GM18508 (cell line): ENCODE results near the gene C4orf50.
"Not testable (repeated sequence)": the region's sequence is repeated elsewhere in the genome, so short reads cannot be mapped to it uniquely, and the experiment has no call there.

ENCODE experiments used
- ATAC-seq: cut with Tn5 transposase; IDR thresholded peaks from one replicate; pipeline ENCODE4 v1.9.1; 2021; ENCODE audit warnings: moderate number of reproducible peaks; ENCODE audit not compliant: insufficient read depth, unreplicated experiment

C4orf50 gene

DNA sequence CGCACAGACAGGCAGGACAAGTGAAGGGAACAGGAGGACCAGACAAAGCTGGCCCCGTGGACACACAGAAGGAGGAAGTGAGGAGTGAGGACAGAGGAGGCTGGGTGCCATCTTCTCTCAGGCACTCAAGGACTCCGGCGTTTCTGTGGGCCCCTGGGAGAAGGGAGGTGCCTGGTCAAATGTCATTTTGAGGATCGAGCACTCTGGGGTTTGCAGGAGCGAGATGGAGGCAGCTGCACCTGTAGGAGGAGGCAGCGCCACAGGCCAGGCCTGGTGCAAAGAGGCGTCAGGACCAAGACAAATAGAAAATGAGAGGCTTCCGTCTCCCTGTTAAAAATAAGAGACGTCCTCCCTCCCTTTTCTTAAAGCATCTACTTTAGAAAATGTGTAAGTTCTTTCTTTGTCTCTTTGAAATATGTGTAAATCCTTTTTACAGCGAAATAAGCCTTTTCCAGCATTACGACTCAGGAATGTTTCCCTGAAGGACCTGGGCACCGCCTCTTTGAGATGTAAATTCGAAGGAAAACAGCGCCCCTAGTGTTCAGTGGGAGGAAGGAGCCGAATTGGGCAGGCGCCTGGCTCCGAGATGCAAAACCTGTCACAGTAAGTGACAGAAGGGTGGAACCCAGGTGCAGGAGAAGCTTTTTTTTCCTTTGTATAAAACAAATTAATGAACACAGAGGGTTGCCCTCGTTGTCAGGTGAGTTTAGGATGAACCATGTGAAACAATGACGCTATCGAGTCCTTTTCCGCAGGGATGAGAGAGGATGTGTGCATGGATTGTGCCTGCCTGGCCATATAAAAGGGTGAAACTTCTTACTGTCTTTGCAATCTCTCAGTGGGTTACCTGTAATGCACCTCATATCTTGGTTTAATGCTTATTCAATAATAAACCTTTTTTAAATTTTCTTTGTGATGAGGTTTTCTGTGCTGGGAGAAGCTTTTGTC lies 1.4 kb upstream of the C4orf50 start:
- ATAC-seq = no peak

DNA sequence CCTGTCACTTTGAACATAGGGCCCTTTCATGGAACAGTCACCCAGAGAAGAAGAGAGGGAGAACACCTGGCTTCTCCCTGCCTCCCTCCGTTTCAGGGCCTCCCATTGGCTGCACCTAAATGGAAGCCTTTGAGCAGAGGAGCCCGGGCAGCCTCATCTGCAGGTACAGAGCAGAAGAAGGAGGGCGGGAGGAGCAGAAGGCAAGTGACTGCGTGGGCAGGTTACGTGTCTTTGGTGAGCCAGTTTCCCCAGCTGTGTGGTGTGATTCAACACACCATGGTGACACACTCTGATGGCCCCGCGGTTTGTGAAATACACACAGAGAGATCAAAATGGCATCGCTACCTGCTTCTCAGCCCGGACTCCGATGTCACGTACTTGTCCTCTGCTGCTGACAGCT lies 431 bp downstream of the C4orf50 start:
- ATAC-seq = no peak

DNA sequence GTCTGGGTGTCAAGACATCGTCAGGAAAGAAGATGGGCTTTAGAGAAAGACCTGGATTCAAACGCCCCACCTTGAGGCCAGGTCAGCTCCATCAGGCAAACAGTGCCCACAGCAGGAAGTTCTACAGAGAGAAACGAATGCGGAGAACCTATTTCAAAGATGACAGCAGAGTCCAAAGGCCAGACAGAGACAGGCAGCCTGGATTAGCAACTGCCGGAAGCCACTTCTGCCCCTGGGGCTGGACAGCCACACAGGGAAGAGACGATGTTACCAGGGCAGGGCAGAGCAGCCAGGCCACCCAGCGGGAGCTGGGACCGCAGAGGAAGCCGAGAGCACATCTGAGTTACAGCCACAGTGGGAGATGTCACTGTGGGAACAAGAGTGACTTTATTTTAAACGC lies 1.2 kb downstream of the C4orf50 start:
- no peak for ATAC-seq

- ATAC-seq = no peak
Measured at GRCh38 chr4:6013564-6013963, 4.7 kb downstream of the C4orf50 start.

DNA sequence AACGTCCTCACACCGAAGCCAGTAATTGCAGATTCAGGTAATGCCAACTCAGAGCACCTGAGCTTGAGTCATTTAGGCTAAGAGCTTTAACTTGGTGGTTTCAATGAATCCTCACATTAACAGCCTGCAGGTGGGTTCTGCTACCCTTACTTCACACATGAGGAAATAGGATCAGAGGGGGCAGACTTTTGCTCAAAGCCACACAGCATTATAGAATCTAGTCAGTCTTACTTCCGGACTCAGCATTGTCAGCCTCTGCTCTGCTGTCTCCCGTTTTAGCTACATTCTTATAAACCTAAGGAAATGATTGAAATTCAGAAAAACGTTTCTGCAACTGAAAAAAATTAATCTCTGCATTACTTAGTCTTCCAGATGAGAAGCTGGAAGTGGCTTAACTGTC lies 6.0 kb downstream of the C4orf50 start:
- ATAC-seq = no peak

GRCh38 chr4:6011686-6012085 lies 6.5 kb downstream of the C4orf50 start:
- ATAC-seq = no peak

GRCh38 chr4:6011271-6011671 lies 7.0 kb downstream of the C4orf50 start:
- ATAC-seq = no peak

DNA sequence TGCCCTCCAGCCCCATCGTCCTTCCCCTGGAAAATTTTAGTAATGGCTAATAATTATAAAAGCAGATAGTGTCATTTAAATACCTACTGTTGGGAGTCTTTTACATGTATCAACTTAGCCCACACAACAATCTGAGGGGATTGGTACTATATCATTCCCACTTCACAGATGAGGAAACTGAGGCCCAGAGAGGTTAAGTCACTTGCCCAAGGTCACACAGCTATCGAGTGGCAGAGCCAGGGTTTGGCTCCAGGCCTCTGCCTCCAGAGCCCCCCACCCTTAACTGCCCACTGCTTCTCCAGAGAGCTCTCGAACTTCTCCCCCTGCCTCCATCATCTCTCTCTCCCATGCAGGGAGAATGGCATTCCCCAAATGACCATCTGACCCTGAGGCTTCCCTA lies 7.4 kb downstream of the C4orf50 start:
- ATAC-seq = no peak

DNA sequence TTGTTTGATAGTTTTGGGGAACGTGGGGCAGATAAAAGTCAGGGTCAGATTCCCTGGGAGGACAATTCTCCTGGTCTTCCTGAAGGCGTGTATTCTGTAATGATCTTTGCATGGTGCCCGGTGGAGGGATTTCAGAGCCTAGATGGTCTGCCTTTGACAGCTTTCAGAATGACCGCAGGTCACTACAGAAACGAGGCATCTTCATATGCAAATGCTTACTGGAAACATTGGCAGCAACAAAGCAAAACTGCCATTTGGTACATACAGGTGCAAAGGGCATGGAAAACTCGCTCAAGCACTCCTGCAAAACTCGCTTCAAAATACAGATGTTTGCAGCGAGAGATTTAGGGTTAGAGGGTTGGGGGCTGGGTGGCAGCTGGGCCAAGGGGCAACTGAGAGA lies 8.8 kb downstream of the C4orf50 start:
- ATAC-seq = no peak

DNA sequence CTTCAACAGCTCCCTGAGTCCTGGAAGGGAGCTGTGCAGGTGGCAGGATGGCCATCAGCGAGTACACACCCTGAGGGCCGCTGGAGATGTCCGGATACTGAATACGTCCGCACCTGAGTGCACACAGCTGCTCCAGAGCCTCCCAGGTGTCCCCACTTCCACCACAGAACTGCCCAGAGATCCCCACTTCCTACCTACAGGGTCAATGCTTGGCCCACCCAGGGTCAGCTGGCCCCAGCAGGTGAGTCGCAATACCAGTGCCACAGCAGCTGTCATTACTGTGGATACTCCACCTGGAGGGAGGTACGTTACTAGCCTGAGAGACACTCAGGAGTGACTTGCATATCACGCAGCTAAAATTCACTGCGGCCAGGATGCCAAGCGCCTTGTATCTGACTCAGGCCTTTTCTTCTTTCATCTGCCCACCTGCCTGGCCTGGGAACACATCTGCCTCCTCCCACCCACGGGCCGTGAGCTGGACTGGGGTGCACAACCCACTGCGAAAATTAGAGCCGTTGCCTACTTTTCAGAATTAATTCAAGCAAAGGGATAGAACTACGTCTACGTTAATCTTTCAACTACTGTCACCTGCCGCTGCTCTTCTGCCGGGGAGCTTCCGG lies 9.4 kb downstream of the C4orf50 start:
- ATAC-seq = no peak

DNA sequence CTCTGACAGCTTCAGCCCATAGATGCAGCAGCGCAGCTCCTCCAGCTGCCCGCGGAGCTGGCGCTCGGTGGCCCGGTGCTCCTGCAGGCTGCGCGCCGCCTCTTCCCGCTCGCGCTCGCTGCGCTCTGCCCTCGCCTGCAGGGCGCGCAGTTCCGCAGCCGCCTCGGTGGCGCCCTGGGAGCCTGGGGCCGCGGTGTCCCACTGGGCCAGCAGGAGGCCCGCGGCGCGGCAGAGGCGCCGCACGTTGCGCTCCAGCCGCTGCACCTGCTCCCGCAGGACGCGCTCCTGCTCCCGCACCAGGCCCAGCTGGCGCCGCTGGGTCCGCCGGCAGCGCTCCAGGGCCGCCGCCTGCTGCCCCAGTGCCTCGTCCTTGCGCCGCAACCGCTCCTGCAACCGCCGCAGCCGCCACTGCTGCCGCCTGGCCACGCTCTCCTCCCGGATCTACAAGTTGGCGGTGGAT lies 10.1 kb downstream of the C4orf50 start:
- no peak for ATAC-seq

GRCh38 chr4:6005175-6005574 lies 13.1 kb downstream of the C4orf50 start:
- no peak for ATAC-seq

DNA sequence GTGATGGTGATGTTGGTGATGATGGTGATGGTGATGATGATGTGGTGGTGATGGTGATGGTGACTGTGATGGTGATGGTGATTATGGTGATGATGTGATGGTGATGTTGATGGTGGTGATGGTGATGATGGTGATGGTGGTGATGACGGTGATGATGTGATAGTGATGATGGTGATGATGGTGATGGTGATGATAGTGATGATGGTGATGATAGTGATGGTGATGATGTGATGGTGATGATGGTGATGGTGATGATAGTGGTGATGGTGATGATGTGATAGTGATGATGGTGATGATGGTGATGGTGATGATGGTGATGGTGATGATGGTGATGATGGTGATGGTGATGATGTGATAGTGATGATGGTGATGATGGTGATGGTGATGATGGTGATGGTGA lies 14.7 kb downstream of the C4orf50 start:
- ATAC-seq = not testable (repeated sequence)

GRCh38 chr4:6002926-6003325 lies 15.3 kb downstream of the C4orf50 start:
- no peak for ATAC-seq

DNA sequence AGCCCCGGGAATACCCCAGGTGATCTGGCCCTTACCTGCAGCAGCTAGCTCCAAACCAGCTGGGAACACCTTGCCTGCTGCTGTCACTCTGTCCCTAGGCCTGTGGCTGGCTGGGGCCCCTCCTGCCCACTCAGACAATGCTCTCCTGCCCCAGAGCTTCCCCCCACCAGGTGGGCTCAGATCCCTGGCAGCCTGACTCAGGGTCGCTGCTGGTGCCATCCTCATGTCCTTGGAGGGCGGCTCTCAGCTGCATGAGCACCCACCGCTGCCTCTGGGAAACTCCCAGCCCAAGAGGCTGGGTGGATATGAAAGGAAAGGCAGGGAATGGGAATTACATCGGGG lies 15.8 kb downstream of the C4orf50 start:
- ATAC-seq = no peak

DNA sequence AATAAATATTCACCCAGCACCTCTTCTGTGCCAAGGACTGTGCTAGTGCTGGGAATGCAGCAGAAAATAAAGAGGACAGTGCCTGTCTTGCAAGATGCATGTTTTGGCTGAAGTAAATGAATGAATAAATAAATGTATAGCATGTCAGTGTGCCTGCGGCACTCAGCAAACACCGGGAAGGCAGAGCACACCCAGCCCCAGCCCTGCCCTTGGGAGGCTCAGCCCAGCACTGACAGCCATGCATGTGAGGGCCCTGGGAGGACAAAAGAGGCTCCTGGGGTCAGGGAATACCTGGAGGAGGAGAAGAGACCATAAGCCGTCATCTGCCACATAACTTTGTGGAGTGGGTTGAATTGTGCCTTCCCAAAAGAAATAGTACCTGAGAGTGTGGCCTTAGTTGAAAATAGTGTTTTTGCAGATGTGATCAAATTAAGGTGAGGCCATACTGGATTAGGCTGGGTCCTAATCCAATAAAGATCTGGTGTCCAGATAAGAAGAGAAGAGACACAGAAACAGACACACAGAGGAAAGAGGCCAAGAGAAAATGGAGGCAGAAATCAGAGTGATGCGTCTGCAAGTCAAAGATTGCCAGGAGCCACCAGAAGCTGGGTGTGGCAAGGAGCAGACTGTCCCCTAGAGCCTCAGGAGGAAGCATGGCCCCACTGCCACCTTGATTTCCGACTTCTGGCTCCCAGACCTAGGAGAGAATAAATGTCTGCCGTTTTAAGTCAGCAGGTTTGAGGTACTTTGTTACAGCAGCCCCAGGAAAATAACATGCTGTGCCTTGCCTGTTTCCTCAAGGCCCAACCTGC lies 16.3 kb downstream of the C4orf50 start:
- no peak for ATAC-seq

DNA sequence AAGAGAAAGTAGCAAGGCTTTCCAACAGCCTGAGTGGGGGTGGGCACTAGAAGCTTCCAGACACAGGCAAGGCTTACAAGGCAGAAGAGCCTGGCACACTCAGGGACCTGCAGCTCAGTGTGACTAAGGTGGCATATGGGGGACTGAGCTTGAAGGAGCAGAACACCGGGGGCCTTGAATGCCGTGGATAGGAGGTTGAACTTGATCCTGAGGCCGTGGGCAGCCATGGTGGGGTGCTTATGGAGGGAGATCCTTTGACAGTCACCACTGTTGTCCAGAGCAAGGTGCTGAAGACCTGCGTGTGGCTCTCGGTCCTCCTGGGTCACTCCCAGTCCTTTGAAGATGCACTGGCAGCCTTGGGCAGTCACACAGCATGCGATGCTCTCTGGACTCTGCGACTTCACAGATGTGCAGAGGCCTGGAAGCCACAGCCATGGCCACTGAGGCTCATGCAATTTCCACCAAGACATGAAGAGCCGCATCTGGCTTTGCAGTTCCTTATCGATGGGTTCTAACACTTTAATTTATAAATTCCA lies 18.3 kb downstream of the C4orf50 start:
- ATAC-seq = no peak

DNA sequence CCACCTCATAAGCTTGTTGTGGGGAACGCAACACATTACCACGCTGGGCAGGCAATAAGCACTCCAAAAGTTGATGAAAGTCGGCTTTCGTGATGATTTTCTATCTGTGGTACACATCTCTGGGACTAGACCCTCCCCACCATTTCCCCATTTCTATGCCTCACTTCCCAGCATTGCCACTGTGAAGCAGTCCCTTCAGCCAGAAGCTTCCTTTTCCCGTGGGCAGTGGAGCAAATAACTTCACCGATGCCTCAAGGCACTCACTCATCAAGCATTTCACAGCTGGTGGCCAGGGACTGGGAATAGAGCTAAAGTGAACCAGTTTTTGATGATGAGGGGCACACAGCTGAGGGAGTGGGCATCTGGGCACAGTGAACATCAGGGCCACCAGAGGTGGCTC lies 18.9 kb downstream of the C4orf50 start:
- ATAC-seq = no peak

- peak; percentile 74 for ATAC-seq
Measured at GRCh38 chr4:5998333-5998936, 19.8 kb downstream of the C4orf50 start.

DNA sequence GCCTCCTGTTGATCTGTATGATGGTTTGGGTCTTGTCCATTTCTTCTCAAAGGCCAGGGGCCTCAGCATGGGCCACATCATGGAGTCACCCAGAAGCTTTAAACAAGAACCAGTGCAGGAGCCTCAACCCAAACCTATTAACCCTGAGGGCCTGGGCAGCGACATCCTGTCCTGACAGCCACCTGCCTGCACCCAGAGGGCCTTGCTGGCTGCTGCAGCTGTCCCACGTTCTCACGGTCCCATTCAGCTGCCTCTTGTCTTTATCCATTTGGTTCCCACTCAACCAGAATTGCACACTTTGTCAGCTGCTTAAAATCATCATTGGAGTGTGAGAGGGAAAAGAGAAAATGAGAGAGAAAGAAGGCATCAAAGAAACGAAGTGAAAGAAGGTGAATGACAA lies 21.6 kb downstream of the C4orf50 start:
- ATAC-seq = no peak
